M059J (cell line): ENCODE data around the gene C2orf92. TPM values are rescaled to one million over a fixed set of nuclear protein-coding genes. Genes with fewer than 3 reads are reported as not detected.
"Not testable (repeated sequence)": the region's sequence is repeated elsewhere in the genome, so short reads cannot be mapped to it uniquely, and the experiment has no call there.

Experiments
- DNase-seq: peaks from one replicate; pipeline ENCODE4 v3.0.0-alpha.2; 2012; ENCODE audit warnings: low read depth
- total RNA-seq: library from RNA; depleted of rRNA; stranded (reverse); fragments of >200 nt; shearing (Covaris generic); gene quantifications from 2 replicates; pipeline ENCODE4 v1.2.3, GENCODE V29; 2014; rRNA removed

Gene C2orf92
- 1.1 TPM in 1 of 2 replicates, not detected in the other for total RNA-seq

DNA sequence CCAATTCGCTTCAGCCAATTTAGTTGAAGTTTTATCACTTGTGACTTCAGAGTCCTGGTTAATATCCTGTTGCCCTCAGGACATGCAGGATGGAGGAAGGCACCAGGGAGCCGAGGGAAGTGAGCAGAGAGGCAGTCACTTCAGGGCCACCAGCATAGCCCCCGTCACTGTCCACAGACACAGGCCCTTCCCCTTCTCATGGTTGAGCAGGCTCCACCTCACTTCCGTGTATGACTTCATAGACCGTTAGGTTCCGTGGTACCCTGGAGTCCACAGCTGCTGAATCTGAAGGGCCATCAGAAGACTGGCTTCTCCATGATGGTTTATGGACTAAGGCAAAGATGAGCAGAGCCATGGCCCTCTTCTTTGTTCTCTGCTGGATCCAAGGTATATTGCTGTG, at the start of gene C2orf92:
Gene C2orf92, plus strand, starts transcription at position 266 of the 400 bp plus-strand sequence. Its CDS starts 76 bp downstream, at position 342.
- DNase-seq, result no peak

DNA sequence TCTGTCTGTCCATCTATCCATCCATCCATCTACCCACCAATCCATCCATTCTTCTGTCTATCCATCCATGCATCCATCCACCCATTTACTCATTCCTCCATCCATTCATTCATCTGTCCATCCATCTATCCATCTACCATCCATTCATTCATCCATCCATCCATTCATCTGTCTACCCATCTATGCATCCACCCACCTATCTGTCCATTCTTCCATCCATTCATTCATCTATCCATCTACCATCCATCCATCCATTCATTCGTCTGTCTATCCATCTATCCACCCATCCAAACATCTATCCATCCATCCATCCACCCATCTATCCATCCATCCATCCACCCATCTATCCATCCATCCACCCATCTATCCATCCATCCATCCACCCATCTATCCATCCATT, 49.0 kb upstream of the C2orf92 start:
- not testable (repeated sequence) for DNase-seq

DNA sequence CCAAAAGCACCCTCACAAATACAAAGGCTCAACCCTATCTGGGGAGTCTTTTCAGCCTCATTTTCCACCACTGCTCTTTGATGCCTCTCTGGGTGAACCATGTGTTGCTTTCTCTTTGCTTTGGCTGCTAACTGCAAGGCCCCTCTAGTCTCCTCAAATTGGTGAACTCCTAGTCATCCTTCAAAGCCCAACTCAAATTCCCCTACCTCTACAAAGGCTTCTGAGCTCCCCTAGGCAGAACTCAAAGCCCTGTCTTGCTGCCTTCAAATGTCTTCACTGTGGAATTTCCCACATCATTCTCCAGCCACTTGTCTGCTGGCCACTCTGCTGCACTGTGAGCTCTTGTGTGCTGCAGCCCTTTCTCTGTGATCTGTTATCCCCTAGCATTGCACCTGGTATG, 46.5 kb upstream of the C2orf92 start:
- not testable (repeated sequence) for DNase-seq

DNA sequence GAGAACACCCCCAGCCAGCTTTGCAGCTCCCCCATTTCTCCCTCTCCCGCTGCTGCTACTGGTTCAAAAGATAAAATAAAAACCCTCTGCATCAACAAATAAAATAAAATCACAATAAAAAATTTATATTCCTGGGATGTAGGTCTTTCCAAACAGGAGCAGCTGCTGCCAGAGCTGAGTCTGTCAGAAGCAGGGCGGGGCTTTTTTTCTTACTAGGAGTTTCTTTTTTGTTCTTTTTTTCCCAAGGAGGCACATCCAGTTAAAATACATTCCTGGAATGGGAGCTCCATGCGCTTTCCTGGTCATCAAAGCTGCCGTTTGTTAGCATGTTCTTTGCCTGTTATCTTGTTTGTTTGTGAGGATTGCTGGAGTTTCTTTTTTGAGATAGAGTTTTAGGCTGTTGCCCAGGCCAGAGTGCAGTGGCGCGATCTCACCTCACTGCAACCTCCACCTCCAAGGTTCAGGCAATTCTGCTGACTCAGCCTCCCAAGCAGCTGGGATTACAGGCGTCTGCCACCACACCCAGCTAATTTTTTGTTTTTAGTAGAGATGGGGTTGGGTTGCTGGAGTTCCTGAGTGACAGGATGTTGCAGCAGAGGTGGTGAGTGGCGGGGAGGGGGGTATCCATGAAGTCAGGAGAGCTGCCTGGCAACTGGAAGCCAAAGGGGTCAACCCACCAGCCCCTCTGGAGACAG, 44.0 kb upstream of the C2orf92 start:
- not testable (repeated sequence) for DNase-seq

DNA sequence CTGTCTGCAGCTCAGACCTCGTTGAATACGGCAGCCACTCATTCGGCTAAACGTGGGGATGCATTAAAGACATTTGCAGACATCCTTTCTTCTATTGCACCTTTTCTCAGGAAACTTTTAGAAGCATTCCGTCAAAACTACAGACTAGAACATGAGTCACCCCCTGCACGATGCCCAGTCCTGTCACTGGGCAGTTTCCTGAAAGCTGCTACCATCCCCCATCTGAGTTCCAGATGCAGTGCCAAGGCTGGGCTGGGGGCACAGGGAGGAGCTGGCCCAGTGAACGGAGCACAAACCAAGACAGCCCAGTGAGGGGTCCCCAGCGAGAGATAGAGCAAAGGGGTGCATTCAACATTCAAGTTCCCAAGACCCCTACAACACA, 43.5 kb upstream of the C2orf92 start:
- peak; percentile 19 for DNase-seq

DNA sequence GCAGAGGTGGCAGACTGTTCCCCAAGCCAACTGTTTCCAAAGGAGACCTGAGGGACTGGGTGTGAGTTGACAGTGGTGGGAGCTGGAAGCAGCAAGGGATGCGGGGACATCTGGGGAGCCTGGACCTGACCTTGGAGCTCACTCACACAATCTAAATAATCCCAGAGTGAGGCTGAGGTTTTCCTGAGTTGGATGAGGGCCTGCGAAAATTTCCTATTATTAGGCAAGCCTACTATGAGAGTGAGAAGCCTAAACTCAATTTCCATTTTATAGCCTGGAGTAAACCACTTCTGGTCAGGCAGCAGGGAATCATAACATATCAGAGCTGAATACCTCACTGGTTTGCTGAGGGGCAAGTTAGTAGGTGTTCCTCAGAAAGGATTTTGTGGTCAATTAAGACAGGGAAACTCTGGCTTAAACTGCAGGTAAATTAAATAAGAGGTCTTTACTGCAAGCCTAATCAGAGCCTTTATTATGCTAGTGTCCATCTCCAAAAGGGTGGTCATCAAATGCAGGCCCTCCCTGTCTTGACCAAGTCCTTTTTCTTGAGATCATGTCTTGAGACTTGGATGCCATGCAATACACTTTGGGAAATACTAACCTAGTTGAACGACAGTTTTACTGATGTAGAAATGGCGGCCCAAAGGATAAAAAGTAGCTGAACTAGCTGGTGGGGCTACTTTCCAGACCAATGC, 25.3 kb upstream of the C2orf92 start:
- no peak for DNase-seq

DNA sequence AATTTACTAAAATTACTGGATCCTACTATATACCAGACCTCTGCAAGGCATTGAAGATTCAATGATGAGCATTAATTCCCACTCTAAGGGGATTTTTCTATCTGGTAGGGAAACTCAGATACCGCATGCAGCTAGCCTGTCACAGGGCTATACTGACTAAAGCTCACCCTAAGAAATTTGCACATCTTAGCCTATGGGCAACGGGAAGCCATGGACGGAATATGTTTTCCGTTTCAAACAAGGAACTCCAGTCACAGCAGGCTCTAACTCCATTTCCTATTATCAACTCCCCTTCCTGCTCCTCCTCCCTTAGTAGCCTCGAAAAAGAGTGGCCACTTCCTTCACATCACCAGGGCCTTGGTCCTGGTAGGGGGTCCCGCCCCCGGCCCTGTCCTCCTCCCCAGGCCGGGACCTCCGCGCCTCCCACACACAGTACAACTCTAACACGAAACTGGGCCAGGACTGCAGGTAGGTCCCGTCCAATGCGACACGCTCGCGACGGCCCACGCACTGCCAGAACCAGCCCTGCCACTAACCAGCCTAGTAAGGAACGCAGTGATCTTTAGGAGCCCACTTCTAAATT, 24.3 kb upstream of the C2orf92 start:
- peak; percentile 12 for DNase-seq

DNA sequence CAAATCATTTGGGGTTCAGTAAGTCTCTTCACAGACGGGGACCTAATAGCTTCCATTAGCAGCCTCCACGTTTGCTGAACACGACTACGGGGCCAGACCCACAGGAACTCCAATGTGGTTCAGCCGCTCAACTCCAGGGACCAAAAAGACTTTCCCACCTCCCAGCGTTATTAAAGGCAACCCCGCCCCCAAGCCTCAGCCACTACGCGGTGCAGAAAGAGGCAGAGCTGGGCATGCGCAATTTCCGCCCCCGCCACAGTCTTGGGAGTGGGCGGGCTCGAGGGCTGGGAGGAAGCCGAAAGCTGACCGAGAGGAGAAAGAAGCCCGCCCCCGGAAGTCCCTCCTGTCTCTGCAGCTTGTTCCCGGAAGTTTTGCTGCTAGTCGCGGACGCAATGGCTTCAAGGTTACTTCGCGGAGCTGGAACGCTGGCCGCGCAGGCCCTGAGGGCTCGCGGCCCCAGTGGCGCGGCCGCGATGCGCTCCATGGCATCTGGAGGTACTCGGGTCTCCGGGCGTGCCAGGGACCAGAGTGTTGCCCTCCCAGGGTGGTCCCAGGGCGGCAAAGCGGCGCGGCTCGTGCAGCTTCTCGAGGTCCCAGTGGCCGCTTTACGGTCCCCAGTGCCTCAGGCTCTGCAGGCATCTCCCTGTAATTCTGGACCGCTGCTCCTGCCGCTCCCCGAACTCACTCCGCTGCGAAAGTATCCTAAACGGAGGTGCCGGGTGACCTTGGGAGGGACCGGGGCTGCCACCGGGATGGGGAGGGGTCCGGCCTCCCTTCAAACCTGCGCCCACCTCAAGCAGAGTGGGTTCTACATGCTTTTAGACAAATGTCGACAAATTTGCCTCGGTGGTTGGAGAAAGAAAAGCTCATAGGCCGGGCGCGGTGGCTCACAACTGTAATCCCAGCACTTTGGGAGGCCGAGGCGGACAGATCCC, 23.6 kb upstream of the C2orf92 start, which contains the start of gene COX5B:
Gene COX5B, plus strand, starts transcription at position 368 of the 935 bp plus-strand sequence. Its CDS starts 25 bp downstream, at position 393.
- DNase-seq, result peak; percentile 96

DNA sequence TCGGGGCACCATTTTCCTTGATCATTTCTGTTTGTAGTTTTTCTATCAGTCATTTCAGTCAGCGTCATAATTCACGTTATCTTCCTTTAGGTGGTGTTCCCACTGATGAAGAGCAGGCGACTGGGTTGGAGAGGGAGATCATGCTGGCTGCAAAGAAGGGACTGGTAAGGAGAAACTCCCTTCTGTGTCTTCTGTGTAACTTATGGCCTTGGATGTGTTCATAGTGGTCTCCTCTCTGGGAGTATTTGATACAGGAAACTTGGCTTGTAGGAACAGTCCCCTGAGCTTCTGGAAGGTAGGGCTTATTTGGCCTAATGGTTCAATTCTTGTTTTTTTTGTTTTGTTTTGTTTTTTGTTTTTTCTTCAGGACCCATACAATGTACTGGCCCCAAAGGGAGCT, 22.5 kb upstream of the C2orf92 start:
- no peak for DNase-seq

DNA sequence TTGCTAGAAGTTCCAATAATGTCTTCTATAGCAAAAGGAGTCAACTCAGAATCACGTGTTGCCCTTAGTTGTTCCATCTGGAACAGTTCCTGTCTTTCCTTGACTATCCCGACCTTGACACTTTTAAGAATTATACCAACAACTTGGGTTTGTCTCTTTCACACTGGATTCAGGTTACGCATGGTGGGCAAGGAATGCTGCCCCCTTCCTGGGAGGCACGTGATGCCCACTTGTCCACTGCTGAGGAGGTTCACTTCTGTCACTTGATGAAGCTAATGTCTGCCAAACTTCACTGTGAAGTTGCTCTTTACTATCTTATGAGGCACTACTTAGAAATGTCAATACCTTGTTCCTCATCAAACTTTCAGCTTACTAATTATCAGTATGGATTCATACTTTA, 18.4 kb upstream of the C2orf92 start:
- DNase-seq, result no peak

DNA sequence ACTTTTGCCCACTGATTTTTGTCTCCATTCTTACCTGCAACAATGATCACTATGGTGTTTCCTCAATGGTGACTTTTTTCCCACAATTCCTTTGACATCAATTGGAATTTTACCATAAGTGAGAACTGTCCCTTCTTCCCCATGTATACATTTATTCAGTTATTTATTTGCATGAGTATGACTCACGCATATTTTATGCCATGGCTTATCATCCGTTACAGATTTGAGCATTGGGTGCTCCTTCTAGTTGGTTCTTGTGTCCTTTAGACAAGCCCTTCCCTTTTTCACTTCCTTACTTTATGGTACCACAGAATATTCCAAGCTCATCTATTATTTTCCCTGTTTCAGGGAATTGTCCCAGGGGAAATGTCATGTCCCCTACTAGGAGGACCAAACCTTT, 16.0 kb upstream of the C2orf92 start:
- DNase-seq, result no peak

DNA sequence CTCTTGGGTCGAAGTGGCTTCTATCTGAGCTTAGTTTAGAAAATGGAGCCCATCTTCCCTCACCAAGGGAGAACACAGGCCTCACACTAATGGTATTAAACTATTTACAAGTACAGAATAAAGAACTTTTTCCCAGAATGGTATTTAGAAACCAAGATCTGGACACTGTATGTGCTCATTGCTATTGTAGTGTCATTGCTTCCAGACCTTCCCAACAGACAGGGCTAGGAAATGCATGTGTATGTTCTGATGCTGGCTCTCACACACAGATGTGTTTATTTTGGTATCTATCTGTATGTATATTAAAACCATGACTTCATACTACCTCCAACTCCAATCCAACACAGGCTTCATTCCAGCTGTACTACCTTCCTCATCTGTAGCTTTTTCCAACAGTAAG, 15.6 kb upstream of the C2orf92 start:
- no peak for DNase-seq

DNA sequence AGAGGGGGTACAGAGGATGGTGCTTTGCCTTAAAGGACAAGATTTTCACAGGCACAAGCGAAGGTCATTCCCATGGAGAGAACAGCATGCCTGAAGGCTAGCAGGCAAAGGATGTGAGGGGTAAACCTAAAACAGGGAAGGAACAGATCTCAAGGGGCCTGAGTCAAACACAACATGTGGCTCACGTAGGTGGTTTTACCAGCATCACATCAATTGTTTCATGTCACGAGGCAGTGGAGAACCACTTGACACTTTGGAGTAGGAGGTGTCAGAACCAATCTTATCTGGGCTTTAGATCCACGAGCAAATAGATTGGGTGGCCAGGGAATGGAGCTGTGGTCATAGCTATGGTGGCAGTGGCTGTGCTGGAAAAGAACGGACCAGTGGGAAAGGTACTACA, 15.2 kb upstream of the C2orf92 start:
- no peak for DNase-seq

DNA sequence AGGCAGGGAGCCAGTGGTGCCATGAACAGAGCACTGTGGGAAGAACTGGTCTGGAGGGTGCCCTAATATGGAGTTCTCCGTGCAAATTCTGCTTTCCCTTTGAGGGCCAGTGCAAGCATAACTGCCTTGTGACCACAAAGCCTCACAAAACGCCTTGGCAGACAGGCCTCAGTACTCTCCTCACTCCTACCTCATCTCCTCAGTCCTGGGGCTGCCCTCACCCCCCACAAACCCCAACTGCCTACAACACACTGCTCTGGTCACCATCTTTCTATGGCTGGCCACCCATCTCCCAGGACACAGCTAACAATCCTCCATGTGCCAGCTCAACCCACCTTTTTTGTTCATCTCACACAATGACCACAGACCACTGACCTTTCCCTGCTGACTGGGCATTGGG, 14.7 kb upstream of the C2orf92 start:
- no peak for DNase-seq

DNA sequence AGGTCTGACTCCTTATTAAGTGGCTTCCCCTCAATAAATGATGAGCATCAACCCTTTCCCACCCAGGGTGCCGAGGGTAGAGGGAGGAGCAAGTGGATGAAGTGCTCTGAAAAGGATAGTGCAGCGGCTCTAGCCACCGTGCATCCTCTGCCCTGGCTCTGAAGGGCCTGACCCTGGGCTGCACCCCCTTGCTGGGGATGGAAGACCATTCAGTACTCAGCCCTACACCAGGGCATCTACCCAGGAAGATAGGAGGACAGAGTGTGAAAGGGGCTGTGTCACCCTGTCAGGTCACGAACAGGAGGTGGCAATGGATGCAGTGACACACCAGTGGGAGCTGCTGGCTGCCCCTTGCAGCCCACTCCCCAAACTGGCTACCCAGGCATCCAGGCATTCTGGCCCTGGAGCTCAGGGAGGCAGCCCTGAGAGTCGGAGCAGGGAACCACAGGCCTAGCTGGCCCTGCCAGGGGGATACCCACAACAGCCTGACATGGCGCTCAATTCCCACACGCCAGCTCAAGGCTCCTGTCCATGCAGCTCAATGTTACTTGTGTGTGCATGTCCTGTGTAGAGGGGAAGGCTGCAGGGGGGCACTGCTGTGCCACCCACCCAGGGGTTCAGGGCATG, 13.3 kb upstream of the C2orf92 start:
- DNase-seq, result no peak

DNA sequence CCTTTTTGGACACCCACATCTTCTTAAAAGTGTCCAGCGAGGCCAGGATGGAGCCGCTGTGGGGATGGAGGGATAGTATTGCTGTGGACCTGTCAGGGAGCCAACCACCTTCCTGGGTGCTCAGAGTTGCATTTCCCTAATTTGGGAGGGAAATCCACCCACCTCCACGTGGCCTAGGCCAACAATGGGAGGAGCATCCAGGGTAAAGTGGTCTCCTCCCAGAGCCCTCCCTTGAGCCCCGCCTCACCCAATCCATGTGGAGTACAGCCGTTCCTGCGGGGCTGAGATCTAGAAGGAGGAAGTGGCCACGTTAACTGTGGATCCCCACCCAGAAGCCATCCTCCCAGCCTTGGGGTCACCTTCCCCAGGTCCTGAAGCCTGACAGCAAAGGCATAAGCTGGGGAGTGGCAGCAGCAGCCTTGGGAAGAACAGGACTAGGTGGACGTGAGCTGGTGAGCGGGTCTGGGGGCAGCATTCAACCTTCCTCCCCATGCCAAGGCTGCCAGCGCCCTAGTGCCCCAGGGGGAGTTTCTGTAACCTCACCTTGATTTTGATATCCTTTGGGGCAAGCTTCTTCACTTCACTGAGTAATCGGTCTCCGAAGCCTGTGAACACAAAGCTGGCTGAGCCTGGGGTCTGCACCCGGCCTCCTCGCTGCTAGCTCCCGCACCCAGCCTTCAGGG, 12.5 kb upstream of the C2orf92 start:
- no peak for DNase-seq

DNA sequence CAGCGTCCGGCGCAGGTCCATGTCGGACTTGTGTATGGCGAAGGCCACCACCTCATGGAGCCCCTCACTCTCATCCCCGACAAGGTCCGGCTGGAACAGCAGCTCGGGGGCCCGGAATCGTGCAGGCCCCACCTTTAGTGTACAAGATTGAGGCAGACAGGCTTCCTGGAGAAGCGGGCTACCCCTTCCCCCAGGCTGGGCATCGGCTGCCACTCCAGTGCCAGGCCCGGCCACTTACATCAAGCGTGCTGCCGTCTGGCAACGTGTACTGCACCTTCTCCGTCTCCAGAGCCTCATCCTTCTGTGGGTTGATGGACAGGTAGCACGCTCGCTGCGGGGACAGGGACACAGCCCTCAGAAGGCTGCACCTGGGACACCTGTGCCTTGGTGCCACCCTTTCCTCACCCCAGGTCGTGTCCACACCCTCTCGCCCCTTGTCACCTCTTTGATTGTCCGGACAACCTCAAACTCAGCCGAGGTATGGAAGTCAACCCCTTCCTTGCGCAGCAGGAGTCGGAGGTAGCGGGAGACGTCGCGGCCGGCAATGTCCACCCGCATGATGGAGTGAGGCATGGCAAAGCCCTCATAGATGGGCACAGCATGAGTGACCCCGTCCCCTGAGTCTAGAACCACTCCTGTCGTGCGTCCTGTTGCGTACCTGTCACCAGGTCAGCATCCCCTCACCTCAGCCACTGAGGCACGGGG, 11.4 kb upstream of the C2orf92 start:
- DNase-seq, result no peak

DNA sequence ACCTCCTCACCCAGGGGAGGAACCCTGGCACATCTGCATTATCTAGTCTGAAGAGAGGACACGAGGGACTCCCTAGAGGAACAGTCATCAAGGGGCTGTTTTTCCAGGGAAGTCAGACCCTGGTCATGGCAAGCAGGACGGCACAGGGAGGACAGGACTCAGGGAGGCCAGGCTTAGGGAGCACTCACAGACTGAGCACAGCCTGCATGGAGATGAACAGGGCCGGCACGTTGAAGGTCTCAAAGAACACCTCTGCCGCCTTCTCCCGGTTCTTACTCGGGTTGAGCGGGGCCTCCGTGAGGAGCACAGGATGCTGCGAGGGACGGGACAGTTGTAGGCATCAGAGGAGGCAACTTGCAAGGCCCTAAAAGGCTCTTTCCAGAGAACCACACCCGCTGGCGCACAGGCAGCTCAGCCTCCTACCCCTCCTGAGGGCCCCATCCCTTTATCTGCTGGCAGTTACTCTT, 10.8 kb upstream of the C2orf92 start:
- no peak for DNase-seq

DNA sequence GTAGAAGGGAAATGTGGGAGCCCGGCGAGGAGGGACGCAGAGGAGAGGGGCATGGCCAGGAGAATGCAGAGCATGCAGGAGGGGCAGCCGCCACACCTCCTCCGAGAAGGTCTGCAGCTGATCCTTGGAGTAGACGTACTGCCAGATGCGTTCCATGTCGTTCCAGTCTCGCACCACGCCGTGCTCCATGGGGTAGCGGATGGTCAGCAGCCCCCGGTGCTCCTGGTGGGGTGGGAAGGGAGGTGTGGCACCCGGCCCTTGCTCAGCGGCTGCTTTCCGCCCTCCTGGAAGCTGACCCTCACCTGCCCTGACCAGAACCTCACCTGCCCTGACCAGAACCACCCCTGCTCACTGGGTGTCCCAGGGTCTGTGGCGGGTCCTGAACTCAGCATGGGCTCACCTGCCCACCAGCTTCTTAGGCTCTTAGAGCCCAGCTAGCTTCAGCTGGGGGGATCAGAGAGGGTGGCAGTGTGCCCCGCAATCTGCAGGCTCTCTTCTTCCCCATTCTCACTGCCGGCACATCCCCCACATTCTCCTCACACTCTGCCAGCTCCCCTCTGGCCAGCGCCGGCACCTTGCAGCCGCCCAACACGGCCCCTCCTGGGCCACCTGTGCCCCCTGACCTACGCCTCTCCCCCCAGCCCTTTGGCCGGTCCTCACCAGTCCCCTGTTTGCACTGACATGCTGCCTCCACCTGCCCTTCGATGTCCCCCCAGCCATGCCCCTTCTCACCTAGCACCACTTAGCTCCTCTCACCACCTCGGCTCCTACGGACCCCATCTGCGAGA, 10.1 kb upstream of the C2orf92 start:
- no peak for DNase-seq
